Liver (tissue), 9 donors: ENCODE results near the gene CYP2E1. TPM values are rescaled to one million over a fixed set of nuclear protein-coding genes. Genes with fewer than 3 reads are reported as not detected.

Source experiments
- DNase-seq: peaks from one replicate; pipeline ENCODE4 v3.0.0-alpha.2; 2017; ENCODE audit warnings: low spot score
- H3K27ac ChIP-seq, 2 donors: one replicate each; pipeline ENCODE4 v1.7.0; 2013; ENCODE audit warnings: inconsistent platforms in 2 of 2, low read length in 2 of 2, control low read depth in 1 of 2, low read depth in 1 of 2, mild to moderate bottlenecking in 1 of 2
- H3K27me3 ChIP-seq, 4 donors: one replicate each; pipeline versions ENCODE4 v1.6.1 to v1.7.0; 2013; ENCODE audit warnings: low read length in 3 of 4, inconsistent platforms in 1 of 4, mild to moderate bottlenecking in 1 of 4, moderate library complexity in 1 of 4; ENCODE audit not compliant: control insufficient read depth in 4 of 4, insufficient read depth in 4 of 4
- H3K36me3 ChIP-seq, 4 donors: one replicate each; pipeline versions ENCODE4 v1.6.1 to v1.7.0; 2013; ENCODE audit warnings: low read length in 3 of 4, mild to moderate bottlenecking in 3 of 4, low read depth in 1 of 4, moderate library complexity in 1 of 4; ENCODE audit not compliant: control insufficient read depth in 4 of 4, insufficient read depth in 3 of 4
- H3K4me1 ChIP-seq, 4 donors: one replicate each; pipeline versions ENCODE4 v1.6.1 to v1.7.0; 2013; ENCODE audit warnings: low read length in 3 of 4, mild to moderate bottlenecking in 3 of 4, moderate library complexity in 1 of 4; ENCODE audit not compliant: control insufficient read depth in 4 of 4, insufficient read depth in 4 of 4
- H3K4me3 ChIP-seq, 3 donors: one replicate each; pipeline versions ENCODE4 v1.6.1 to v1.7.0; 2013; ENCODE audit warnings: low read length in 3 of 3, control low read depth in 1 of 3, low read depth in 1 of 3, mild to moderate bottlenecking in 1 of 3
- H3K9ac ChIP-seq, 2 donors: one replicate each; pipeline ENCODE4 v1.7.0; 2013; ENCODE audit warnings: low read length in 2 of 2, mild to moderate bottlenecking in 2 of 2, moderate library complexity in 2 of 2, control low read depth in 1 of 2, low read depth in 1 of 2
- H3K9me3 ChIP-seq, 4 donors: one replicate each; pipeline versions ENCODE4 v1.6.1 to v1.7.0; 2013; ENCODE audit warnings: low read length in 3 of 4; ENCODE audit not compliant: control insufficient read depth in 4 of 4
- EGR1 ChIP-seq, 2 donors: IDR thresholded peaks; 2 replicates each; pipeline ENCODE4 v1.6.1; 2016 to 2018; ENCODE audit warnings: antibody characterized with exemption in 2 of 2, low read depth in 2 of 2
- FOXA1 ChIP-seq: IDR thresholded peaks from 2 replicates; pipeline ENCODE4 v1.6.1; 2016; ENCODE audit warnings: antibody characterized with exemption
- FOXA2 ChIP-seq: IDR thresholded peaks from 2 replicates; pipeline ENCODE4 v1.6.1; 2016; ENCODE audit warnings: antibody characterized with exemption
- GABPA ChIP-seq, 2 donors: IDR thresholded peaks in 1 of 2; conservative IDR thresholded peaks in 1 of 2; 2 replicates each; pipeline ENCODE4 v1.6.1; 2016; ENCODE audit warnings: antibody characterized with exemption in 2 of 2, mild to moderate bottlenecking in 1 of 2, moderate library complexity in 1 of 2
- HNF4A ChIP-seq, 2 donors: conservative IDR thresholded peaks; 2 replicates each; pipeline ENCODE4 v1.6.1; 2016; ENCODE audit warnings: antibody characterized with exemption in 2 of 2, mild to moderate bottlenecking in 2 of 2
- HNF4G ChIP-seq: IDR thresholded peaks from 2 replicates; pipeline ENCODE4 v1.6.1; 2016; ENCODE audit warnings: antibody characterized with exemption
- JUND ChIP-seq, 2 donors: IDR thresholded peaks; 2 replicates each; pipeline ENCODE4 v1.6.1; 2016; ENCODE audit warnings: antibody characterized with exemption in 2 of 2
- NR2F2 ChIP-seq: IDR thresholded peaks from 2 replicates; pipeline ENCODE4 v1.6.1; 2016; ENCODE audit warnings: antibody characterized with exemption
- RAD21 ChIP-seq, 2 donors: IDR thresholded peaks; 2 replicates each; pipeline ENCODE4 v1.6.1; 2016; ENCODE audit warnings: antibody characterized with exemption in 2 of 2, mild to moderate bottlenecking in 2 of 2
- RXRA ChIP-seq, 2 donors: IDR thresholded peaks; 2 replicates each; pipeline ENCODE4 v1.6.1; 2017 to 2018; ENCODE audit warnings: antibody characterized with exemption in 2 of 2, mild to moderate bottlenecking in 1 of 2
- TAF1 ChIP-seq: conservative IDR thresholded peaks from 2 replicates; pipeline ENCODE4 v1.6.1; 2016; ENCODE audit warnings: antibody characterized with exemption, mild to moderate bottlenecking
- YY1 ChIP-seq: IDR thresholded peaks from 2 replicates; pipeline ENCODE4 v1.6.1; 2016; ENCODE audit warnings: antibody characterized with exemption, mild to moderate bottlenecking
- polyA plus RNA-seq, 2 donors: library from polyadenylated mRNA; stranded (reverse) in 1 of 2; unstranded in 1 of 2; fragments of 200-250 nt in 1 of 2; fragments of >200 nt in 1 of 2; fragmentation: Nextera tagmentation in 1 of 2; extraction: Ambion mirVana in 1 of 2; gene quantifications; one replicate each; pipeline versions ENCODE4 v1.2.1 to v1.2.3, GENCODE V29; 2013 to 2015
- total RNA-seq, 2 donors: library from RNA; depleted of rRNA; stranded (reverse); fragments of >200 nt; gene quantifications; one replicate each; pipeline ENCODE4 v1.2.3, GENCODE V29; 2014
- TF ChIP-seq, protein P1 (sequence below): IDR thresholded peaks from 2 replicates; pipeline ENCODE4 v1.6.1; 2016; ENCODE audit warnings: antibody characterized with exemption
- TF ChIP-seq, protein P2 (sequence below): IDR thresholded peaks from 2 replicates; pipeline ENCODE4 v1.6.1; 2016; ENCODE audit warnings: antibody characterized with exemption
- TF ChIP-seq, protein P3 (sequence below): fragments of 150-350 bp; IDR thresholded peaks from 2 replicates; pipeline ENCODE4 v1.5.1; 2017; ENCODE audit warnings: improper control_type of control experiment, low read depth, low read length; ENCODE audit not compliant: missing input control
- TF ChIP-seq, protein P4 (sequence below): IDR thresholded peaks from 2 replicates; pipeline ENCODE4 v1.6.1; 2016; ENCODE audit warnings: antibody characterized with exemption, mild to moderate bottlenecking
- TF ChIP-seq, protein P5 (sequence below): IDR thresholded peaks from 2 replicates; pipeline ENCODE4 v1.6.1; 2016; ENCODE audit warnings: antibody characterized with exemption
- donor health status: healthy.
- donor health status: healthy.
- donor health status: healthy.
- donor health status: healthy.
- donor health status: healthy.

The CYP2E1 gene
- total and polyA plus RNA-seq, 4 donors, result 0.93 to 5,149 (median 3,213) TPM

DNA sequence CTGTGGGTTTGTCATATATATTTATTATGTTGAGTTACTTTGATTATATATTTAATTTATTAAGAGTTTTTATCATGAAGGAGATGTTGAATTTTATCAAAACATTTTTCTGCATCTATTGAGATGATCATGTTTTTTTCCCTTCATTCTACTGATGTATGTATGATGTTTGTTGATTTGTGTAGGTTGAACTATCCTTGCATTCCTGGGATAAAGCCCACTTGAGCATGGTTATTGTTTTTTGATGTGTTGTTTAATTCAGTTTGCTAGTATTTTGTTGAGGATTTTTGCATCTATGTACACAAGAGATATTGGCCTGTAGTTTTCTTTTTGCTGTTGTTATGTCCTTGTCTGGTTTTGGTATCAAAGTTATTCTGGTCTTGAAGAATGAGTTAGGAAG lies 42.3 kb upstream of the CYP2E1 start:
- no peaks in the 10 kb centered on the region for H3K36me3 ChIP-seq
- H3K27me3 ChIP-seq, result no peaks in the 10 kb centered on the region
- H3K9ac ChIP-seq, result no peak overlapping the region
- TF ChIP-seq YY1 (no peak), HNF4A (conservative IDR thresholded peaks at IDR 0.05) (no peak), GABPA (IDR thresholded peaks at IDR 0.05 in 1 of 2, conservative IDR thresholded peaks at IDR 0.05 in 1 of 2) (no peak), NR2F2 (no peak), FOXA2 (no peak), RAD21 (IDR thresholded peaks at IDR 0.05) (no peak), FOXA1 (no peak), TAF1 (no peak), EGR1 (IDR thresholded peaks at IDR 0.05; ENCODE audit: low read depth in 2 of 2) (no peak), JUND (IDR thresholded peaks at IDR 0.05) (no peak), RXRA (IDR thresholded peaks at IDR 0.05) (no peak), HNF4G (no peak)
- TF ChIP-seq, protein P1, sequence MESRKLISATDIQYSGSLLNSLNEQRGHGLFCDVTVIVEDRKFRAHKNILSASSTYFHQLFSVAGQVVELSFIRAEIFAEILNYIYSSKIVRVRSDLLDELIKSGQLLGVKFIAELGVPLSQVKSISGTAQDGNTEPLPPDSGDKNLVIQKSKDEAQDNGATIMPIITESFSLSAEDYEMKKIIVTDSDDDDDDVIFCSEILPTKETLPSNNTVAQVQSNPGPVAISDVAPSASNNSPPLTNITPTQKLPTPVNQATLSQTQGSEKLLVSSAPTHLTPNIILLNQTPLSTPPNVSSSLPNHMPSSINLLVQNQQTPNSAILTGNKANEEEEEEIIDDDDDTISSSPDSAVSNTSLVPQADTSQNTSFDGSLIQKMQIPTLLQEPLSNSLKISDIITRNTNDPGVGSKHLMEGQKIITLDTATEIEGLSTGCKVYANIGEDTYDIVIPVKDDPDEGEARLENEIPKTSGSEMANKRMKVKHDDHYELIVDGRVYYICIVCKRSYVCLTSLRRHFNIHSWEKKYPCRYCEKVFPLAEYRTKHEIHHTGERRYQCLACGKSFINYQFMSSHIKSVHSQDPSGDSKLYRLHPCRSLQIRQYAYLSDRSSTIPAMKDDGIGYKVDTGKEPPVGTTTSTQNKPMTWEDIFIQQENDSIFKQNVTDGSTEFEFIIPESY, result no peak
- TF ChIP-seq, protein P2, sequence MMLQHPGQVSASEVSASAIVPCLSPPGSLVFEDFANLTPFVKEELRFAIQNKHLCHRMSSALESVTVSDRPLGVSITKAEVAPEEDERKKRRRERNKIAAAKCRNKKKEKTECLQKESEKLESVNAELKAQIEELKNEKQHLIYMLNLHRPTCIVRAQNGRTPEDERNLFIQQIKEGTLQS, result no peak
- TF ChIP-seq, protein P3, sequence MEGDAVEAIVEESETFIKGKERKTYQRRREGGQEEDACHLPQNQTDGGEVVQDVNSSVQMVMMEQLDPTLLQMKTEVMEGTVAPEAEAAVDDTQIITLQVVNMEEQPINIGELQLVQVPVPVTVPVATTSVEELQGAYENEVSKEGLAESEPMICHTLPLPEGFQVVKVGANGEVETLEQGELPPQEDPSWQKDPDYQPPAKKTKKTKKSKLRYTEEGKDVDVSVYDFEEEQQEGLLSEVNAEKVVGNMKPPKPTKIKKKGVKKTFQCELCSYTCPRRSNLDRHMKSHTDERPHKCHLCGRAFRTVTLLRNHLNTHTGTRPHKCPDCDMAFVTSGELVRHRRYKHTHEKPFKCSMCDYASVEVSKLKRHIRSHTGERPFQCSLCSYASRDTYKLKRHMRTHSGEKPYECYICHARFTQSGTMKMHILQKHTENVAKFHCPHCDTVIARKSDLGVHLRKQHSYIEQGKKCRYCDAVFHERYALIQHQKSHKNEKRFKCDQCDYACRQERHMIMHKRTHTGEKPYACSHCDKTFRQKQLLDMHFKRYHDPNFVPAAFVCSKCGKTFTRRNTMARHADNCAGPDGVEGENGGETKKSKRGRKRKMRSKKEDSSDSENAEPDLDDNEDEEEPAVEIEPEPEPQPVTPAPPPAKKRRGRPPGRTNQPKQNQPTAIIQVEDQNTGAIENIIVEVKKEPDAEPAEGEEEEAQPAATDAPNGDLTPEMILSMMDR, result no peak
- TF ChIP-seq, protein P4, sequence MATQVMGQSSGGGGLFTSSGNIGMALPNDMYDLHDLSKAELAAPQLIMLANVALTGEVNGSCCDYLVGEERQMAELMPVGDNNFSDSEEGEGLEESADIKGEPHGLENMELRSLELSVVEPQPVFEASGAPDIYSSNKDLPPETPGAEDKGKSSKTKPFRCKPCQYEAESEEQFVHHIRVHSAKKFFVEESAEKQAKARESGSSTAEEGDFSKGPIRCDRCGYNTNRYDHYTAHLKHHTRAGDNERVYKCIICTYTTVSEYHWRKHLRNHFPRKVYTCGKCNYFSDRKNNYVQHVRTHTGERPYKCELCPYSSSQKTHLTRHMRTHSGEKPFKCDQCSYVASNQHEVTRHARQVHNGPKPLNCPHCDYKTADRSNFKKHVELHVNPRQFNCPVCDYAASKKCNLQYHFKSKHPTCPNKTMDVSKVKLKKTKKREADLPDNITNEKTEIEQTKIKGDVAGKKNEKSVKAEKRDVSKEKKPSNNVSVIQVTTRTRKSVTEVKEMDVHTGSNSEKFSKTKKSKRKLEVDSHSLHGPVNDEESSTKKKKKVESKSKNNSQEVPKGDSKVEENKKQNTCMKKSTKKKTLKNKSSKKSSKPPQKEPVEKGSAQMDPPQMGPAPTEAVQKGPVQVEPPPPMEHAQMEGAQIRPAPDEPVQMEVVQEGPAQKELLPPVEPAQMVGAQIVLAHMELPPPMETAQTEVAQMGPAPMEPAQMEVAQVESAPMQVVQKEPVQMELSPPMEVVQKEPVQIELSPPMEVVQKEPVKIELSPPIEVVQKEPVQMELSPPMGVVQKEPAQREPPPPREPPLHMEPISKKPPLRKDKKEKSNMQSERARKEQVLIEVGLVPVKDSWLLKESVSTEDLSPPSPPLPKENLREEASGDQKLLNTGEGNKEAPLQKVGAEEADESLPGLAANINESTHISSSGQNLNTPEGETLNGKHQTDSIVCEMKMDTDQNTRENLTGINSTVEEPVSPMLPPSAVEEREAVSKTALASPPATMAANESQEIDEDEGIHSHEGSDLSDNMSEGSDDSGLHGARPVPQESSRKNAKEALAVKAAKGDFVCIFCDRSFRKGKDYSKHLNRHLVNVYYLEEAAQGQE, result no peak
- H3K4me3 ChIP-seq, result no peak overlapping the region
- no peak for DNase-seq
- H3K27ac ChIP-seq, result no peak overlapping the region
- H3K4me1 ChIP-seq, result no peaks in the 10 kb centered on the region
- H3K9me3 ChIP-seq, result peaks cover 2 to 12% (median 6%) of the 10 kb centered on the region in 4 donors

DNA sequence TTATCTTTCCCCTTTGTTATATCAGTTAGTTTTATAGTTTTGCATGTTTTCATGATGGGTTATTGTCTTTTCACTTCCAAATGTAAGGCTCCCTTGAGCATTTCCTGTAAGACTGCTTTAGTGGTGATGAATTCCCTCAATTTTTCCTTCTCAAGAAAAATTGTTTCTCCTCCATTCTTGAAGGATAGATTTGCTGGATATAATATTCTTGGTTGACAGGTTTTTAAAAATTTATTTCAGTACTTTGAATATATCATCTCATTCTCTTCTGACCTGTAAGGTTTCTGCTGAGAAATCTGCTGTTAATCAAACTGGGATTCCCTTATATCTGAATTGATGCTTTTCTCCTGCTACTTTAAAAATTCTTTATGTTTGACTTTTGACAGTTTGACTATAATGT lies 40.1 kb upstream of the CYP2E1 start:
- no peaks in the 10 kb centered on the region for H3K27me3 ChIP-seq
- H3K9me3 ChIP-seq, result peaks cover 2 to 12% (median 6%) of the 10 kb centered on the region in 4 donors
- H3K4me3 ChIP-seq, result no peak overlapping the region
- H3K27ac ChIP-seq, result no peak overlapping the region
- no peak for DNase-seq
- TF ChIP-seq, protein P5, sequence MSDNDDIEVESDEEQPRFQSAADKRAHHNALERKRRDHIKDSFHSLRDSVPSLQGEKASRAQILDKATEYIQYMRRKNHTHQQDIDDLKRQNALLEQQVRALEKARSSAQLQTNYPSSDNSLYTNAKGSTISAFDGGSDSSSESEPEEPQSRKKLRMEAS, result no peak
- TF ChIP-seq, protein P2, result no peak
- no peak for TF ChIP-seq FOXA1
- no peak overlapping the region for H3K9ac ChIP-seq
- H3K4me1 ChIP-seq, result no peaks in the 10 kb centered on the region
- no peaks in the 10 kb centered on the region for H3K36me3 ChIP-seq
